GM12891 (cell line): ENCODE results near the gene ADAM15.

ENCODE experiments used
- DNase-seq: peaks from one replicate; pipeline ENCODE4 v3.0.0; 2011; ENCODE audit warnings: low spot score; ENCODE audit not compliant: insufficient read length
- FAIRE-seq: peaks from 2 replicates; lab custom pipeline; 2011; peaks lifted over from hg19 to GRCh38; lab: Jason Lieb, UNC
- PAX5 ChIP-seq: IDR thresholded peaks from 2 replicates; pipeline ENCODE4 v1.6.1; 2011; ENCODE audit warnings: low read length, moderate library complexity, mild to moderate bottlenecking; ENCODE audit not compliant: insufficient read depth, severe bottlenecking
- POLR2A ChIP-seq: IDR thresholded peaks from 2 replicates; pipeline ENCODE4 v1.6.1; 2011; ENCODE audit warnings: low read depth, low read length, control low read depth
- POLR2AphosphoS5 ChIP-seq: IDR thresholded peaks from 2 replicates; pipeline ENCODE4 v1.6.1; 2011; ENCODE audit warnings: low read depth, low read length, control low read depth
- POU2F2 ChIP-seq: IDR thresholded peaks from 2 replicates; pipeline ENCODE4 v1.6.1; 2011; ENCODE audit warnings: low read depth, mild to moderate bottlenecking, control low read depth, low read length, moderate library complexity
- SPI1 ChIP-seq: IDR thresholded peaks from 2 replicates; pipeline ENCODE4 v1.6.1; 2011; ENCODE audit warnings: low read depth, low read length, control low read depth
- TAF1 ChIP-seq: IDR thresholded peaks from 2 replicates; pipeline ENCODE4 v1.6.1; 2011; ENCODE audit warnings: low read depth, low read length, control low read depth

ADAM15 gene

DNA sequence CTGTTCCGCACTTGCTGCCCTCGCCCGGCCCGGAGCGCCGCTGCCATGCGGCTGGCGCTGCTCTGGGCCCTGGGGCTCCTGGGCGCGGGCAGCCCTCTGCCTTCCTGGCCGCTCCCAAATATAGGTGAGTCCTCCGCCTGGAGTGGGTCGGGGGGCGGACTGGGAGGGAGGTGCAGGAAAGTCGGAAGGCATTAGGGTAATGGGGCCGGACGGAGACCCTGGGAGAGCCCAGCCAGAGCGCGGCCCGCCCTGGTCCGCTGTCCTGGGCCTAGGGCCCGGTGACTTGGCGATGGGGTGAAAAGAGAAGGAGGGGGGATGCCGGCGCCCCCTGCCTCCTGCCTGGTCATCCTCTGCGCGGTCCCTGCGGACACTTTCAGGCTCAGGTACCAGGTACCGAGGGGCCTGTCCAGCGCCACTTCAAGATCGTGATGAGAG, 243 bp downstream of the ADAM15 start:
- TF ChIP-seq POLR2A, result no peak
- TF ChIP-seq PAX5, result no peak
- TF ChIP-seq SPI1, result no peak
- TF ChIP-seq TAF1, result no peak
- TF ChIP-seq POU2F2, result no peak
- TF ChIP-seq POLR2AphosphoS5, result no peak
- no peak for DNase-seq
- FAIRE-seq, result no peak

DNA sequence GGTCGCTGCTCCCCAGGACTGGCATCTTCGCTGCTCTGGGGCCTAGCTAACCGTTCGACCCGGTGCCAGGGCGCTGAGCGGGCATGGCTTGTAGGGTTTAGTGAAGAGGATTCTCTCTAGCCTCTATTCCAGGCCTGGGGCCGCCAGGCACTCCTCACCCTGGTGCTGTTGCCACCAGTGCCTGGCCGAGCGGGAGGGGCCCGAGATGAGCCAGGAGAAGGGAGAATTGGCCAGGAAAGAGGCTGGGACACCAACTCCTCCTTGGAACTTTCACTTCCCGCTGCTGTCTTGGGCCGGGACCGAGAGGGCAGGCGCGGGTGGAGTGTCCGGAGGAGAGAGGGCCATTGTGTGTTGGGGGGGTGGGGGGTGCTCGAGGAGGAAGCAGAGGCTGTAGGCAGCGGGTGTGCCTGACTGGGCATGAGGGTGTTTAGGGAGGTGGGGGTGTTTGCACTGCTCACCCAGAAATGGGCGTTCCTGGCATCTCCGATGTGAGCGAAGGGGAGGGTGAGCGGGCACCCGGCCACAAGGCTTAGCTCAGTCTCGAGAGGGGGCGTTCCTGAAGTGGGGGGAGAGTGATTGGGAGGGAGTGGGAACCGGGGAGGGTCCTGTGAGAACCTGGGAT, 772 bp downstream of the ADAM15 start:
- no peak for DNase-seq
- TF ChIP-seq PAX5 (no peak), POLR2AphosphoS5 (no peak), POU2F2 (no peak), TAF1 (no peak), POLR2A (no peak), SPI1 (0 out of 2 replicates have a peak, but pooled peaks have one; percentile 24)
- FAIRE-seq, result no peak

DNA sequence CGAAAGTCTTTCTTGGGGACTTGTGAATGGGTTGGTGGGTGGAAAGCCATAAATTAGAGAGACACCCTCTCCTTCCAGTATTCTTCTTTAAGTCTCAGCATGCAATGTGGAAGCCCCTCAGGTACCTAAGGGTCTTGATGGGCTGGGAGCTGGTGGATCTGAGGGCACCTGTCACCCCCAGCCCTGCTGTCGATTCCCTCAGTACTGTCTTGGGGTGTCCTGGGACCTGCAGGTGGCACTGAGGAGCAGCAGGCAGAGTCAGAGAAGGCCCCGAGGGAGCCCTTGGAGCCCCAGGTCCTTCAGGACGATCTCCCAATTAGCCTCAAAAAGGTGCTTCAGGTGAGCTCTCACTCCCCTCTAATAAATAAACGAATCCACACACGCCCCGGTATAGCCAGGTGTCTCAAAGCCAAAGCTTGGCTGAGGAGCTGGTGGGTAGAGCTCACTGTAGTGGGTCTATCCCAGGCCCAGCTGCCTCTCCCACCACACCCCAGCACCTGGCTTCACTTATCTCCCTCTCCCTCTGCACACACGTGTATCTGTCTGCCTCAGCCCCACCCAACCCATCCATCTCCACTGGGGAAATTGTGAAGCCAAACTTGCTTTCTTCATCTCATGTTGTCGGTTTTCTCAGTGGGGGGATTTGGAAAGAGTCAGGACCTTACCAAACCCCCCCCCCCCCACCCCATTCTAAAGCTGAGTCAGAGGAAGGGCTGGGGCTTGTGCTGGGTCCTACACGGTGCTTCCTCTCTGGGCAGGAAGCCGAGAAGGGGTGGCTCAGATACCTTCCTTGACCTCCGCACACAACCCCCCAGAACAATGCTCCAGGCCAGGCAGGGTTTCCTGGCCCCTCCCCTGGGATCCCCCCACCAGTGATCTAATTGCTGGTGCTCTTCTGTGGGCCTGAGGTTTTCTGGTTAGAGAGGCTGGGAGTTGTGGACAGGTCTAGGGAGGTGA, 1.6 kb downstream of the ADAM15 start:
- TF ChIP-seq SPI1 (no peak), TAF1 (no peak), POLR2A (no peak), POU2F2 (no peak), POLR2AphosphoS5 (no peak), PAX5 (no peak)
- no peak for DNase-seq
- no peak for FAIRE-seq

DNA sequence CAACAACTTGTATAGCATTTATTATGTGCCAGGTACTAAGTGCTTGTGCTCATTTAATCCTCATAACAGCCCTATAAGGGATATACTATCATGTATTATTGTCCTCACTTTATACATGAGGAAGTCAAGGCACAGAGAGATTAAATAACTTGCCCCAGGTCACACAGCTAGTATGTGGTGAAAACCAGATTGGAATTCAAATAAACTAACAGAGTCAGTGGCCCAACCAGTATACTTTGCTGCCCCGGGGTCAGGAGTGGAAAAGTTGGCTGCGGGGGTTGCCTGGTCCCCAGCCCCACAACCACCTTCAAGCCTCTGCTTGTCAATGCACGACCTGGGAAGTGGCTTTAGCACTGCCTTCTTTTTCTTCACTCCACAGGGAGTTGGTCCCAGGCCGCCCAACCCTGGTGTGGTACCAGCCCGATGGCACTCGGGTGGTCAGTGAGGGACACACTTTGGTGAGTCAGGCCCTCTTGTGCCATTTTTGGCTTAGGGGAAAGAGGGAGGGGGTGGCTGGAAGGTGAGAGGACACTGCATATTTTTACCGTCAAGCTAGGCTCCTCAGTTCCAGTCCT, 2.5 kb downstream of the ADAM15 start:
- TF ChIP-seq TAF1, result no peak
- no peak for TF ChIP-seq PAX5
- no peak for TF ChIP-seq POLR2AphosphoS5
- TF ChIP-seq POU2F2, result no peak
- no peak for TF ChIP-seq SPI1
- TF ChIP-seq POLR2A, result no peak
- FAIRE-seq (no peak), DNase-seq (no peak)

DNA sequence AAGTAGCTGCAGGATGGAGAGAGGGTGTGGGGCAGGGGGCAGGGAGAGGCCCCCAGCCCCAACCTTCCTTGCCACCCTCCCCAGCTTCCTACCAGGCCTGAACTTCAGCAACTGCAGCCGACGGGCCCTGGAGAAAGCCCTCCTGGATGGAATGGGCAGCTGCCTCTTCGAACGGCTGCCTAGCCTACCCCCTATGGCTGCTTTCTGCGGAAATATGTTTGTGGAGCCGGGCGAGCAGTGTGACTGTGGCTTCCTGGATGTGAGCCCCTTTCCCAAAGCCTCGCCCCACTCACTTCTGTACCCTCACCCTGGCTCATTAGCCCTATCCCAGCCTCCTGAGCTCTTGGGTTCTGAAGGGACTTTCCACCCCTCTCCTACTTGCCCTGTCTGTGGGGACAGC, 6.0 kb downstream of the ADAM15 start:
- TF ChIP-seq POU2F2 (no peak), POLR2A (no peak), PAX5 (no peak), SPI1 (no peak), POLR2AphosphoS5 (no peak), TAF1 (no peak)
- DNase-seq (no peak), FAIRE-seq (no peak)

DNA sequence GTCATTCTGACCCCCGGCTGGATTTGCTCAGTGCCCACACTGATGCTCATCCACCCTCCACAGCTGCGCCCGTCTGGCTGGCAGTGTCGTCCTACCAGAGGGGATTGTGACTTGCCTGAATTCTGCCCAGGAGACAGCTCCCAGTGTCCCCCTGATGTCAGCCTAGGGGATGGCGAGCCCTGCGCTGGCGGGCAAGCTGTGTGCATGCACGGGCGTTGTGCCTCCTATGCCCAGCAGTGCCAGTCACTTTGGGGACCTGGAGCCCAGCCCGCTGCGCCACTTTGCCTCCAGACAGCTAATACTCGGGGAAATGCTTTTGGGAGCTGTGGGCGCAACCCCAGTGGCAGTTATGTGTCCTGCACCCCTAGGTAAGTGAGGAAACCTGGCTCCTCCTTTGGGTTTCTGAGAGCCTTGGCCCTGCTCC, 6.7 kb downstream of the ADAM15 start:
- TF ChIP-seq POLR2A (no peak), PAX5 (no peak), POLR2AphosphoS5 (no peak), POU2F2 (no peak), SPI1 (no peak), TAF1 (no peak)
- no peak for DNase-seq
- FAIRE-seq, result no peak

DNA sequence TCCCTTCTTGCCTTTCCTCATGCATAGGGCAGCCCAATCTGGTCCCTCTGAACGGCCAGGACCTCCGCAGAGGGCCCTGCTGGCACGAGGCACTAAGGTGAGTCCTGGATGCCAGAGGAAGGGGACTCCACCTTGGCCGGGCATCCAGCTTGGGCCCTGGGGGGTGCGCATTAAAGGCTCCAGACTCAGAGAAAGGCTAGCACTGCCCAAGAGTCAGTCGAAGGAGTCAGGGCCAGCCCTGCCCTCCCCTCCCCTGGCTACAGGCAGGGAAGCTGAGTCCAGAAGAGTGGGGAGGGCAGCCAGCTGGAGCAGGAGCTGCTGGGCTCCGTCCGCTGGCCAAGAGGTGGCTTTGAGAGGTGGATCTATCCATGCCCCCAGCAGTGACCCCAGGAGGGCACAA, 9.6 kb downstream of the ADAM15 start:
- TF ChIP-seq TAF1, result no peak
- TF ChIP-seq POLR2AphosphoS5, result no peak
- no peak for TF ChIP-seq PAX5
- TF ChIP-seq POLR2A, result no peak
- no peak for TF ChIP-seq POU2F2
- no peak for TF ChIP-seq SPI1
- no peak for DNase-seq
- FAIRE-seq, result no peak

DNA sequence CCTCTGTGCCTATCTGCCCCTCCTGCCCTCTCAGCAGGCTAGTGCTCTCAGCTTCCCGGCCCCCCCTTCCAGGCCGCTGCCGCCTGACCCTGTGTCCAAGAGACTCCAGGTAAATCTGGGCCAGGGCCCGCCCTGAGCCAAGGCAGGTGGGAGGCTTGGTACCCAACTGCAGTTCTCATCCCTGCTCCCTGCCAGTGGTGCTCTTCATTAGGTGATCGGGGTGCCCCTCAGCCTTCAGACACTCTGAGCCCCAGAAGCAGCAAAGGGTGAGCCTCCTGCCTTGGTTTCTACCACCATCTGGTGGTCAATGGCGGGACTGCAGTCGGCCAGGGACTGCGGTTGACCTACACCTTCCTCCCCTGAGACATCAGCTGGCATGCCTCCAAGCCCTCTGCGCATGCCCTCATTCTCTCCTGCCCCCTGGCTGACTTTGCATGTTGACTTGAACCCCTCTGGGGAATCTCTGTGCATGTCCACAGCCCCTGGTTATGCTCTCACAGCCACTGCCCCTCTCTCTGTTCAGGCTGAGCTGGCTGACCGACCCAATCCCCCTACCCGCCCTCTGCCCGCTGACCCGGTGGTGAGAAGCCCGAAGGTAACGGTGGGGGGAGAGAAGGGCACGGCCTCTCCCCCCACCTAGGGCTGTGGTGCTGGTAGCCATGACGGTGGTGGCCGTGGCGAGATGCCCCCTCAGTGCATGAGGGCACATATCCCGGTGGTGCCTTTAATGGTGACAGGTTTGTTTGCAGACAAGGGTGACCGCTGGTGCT, 10.4 kb downstream of the ADAM15 start:
- FAIRE-seq, result peak; percentile 100
- TF ChIP-seq POU2F2 (no peak), SPI1 (no peak)

More for the DNA sequence above, 10.4 kb downstream of the ADAM15 start:
- DNase-seq, result peak; percentile 91
